Measurements from ENCODE around the gene OR1N2. TPM values are rescaled to one million over a fixed set of nuclear protein-coding genes. Genes with fewer than 3 reads are reported as not detected.
"Not testable (repeated sequence)": the region's sequence is repeated elsewhere in the genome, so short reads cannot be mapped to it uniquely, and the experiment has no call there.

OR1N2 gene
- total and polyA plus RNA-seq, 2 donors from 2014 or later = not detected

GRCh38 chr9:122527193-122527592 is 25.7 kb upstream of the OR1N2 start, which contains the start of gene OR1N1:
Gene OR1N1 (minus strand): TSS chr9:122527293. CDS start chr9:122527293, 0 bp downstream.
- no peak within 1 kb of the TSS for H3K4me3 ChIP-seq (ENCODE audit: low read length in 3 of 3)
- no peaks in the 10 kb centered on the region for H3K9me3 ChIP-seq (ENCODE audit: control insufficient read depth in 2 of 3, insufficient read depth in 1 of 3, low read length in 3 of 3)
- intact Hi-C loops (cut with DNase I) = no loop called here

GRCh38 chr9:122531157-122531556 is 21.8 kb upstream of the OR1N2 start:
- intact Hi-C loops (cut with DNase I); H3K27ac ChIP-seq (ENCODE audit: low read depth in 2 of 2, low read length in 2 of 2); H3K36me3 ChIP-seq (ENCODE audit: control insufficient read depth in 2 of 3, insufficient read depth in 3 of 3, low read length in 3 of 3); H3K4me3 ChIP-seq (ENCODE audit: low read length in 3 of 3); H3K4me1 ChIP-seq (ENCODE audit: control insufficient read depth in 2 of 3, insufficient read depth in 2 of 3, low read depth in 1 of 3, low read length in 3 of 3); FAIRE-seq; H3K9ac ChIP-seq (ENCODE audit: low read length in 3 of 3); H3K27me3 ChIP-seq (ENCODE audit: control insufficient read depth, insufficient read depth, low read length); H3K9me3 ChIP-seq (ENCODE audit: control insufficient read depth in 2 of 3, insufficient read depth in 1 of 3, low read length in 3 of 3); DNase-seq: not testable (repeated sequence)

More at GRCh38 chr9:122527193-122527592, 25.7 kb upstream of the OR1N2 start, which contains the start of gene OR1N1:
- H3K27me3 ChIP-seq (ENCODE audit: control insufficient read depth, insufficient read depth, low read length) = no peaks in the 10 kb centered on the region
- DNase-seq (no peak), FAIRE-seq (no peak)
- no peaks in the 10 kb centered on the region for H3K36me3 ChIP-seq (ENCODE audit: control insufficient read depth in 2 of 3, insufficient read depth in 3 of 3, low read length in 3 of 3)
- H3K9ac ChIP-seq (ENCODE audit: low read length in 3 of 3) = no peak within 1 kb of the TSS
- TF ChIP-seq CTCF (IDR thresholded peaks at IDR 0.05; ENCODE audit: borderline replicate concordance, extremely low read depth, insufficient read depth) = no peak
- no peaks in the 10 kb centered on the region for H3K4me1 ChIP-seq (ENCODE audit: control insufficient read depth in 2 of 3, insufficient read depth in 2 of 3, low read depth in 1 of 3, low read length in 3 of 3)
- H3K27ac ChIP-seq (ENCODE audit: low read depth in 2 of 2, low read length in 2 of 2) = no peak within 1 kb of the TSS

GRCh38 chr9:122536134-122536533 is 16.8 kb upstream of the OR1N2 start:
- H3K36me3 ChIP-seq (ENCODE audit: control insufficient read depth in 2 of 3, insufficient read depth in 3 of 3, low read length in 3 of 3) = no peaks in the 10 kb centered on the region
- H3K27me3 ChIP-seq (ENCODE audit: control insufficient read depth, insufficient read depth, low read length) = no peaks in the 10 kb centered on the region
- FAIRE-seq (no peak), DNase-seq (no peak)
- no peaks in the 10 kb centered on the region for H3K9me3 ChIP-seq (ENCODE audit: control insufficient read depth in 2 of 3, insufficient read depth in 1 of 3, low read length in 3 of 3)
- no peak overlapping the region for H3K27ac ChIP-seq (ENCODE audit: low read depth in 2 of 2, low read length in 2 of 2)
- intact Hi-C loops (cut with DNase I) = no loop called here
- H3K4me1 ChIP-seq (ENCODE audit: control insufficient read depth in 2 of 3, insufficient read depth in 2 of 3, low read depth in 1 of 3, low read length in 3 of 3) = no peaks in the 10 kb centered on the region
- no peak overlapping the region for H3K4me3 ChIP-seq (ENCODE audit: low read length in 3 of 3)
- no peak overlapping the region for H3K9ac ChIP-seq (ENCODE audit: low read length in 3 of 3)
- no peak for TF ChIP-seq CTCF (IDR thresholded peaks at IDR 0.05; ENCODE audit: borderline replicate concordance, extremely low read depth, insufficient read depth)

- H3K27me3 ChIP-seq (ENCODE audit: control insufficient read depth, insufficient read depth, low read length); DNase-seq; intact Hi-C loops (cut with DNase I); H3K4me1 ChIP-seq (ENCODE audit: control insufficient read depth in 2 of 3, insufficient read depth in 2 of 3, low read depth in 1 of 3, low read length in 3 of 3); H3K4me3 ChIP-seq (ENCODE audit: low read length in 3 of 3); H3K27ac ChIP-seq (ENCODE audit: low read depth in 2 of 2, low read length in 2 of 2); H3K36me3 ChIP-seq (ENCODE audit: control insufficient read depth in 2 of 3, insufficient read depth in 3 of 3, low read length in 3 of 3); FAIRE-seq; H3K9me3 ChIP-seq (ENCODE audit: control insufficient read depth in 2 of 3, insufficient read depth in 1 of 3, low read length in 3 of 3); H3K9ac ChIP-seq (ENCODE audit: low read length in 3 of 3): not testable (repeated sequence)
Observed at GRCh38 chr9:122537066-122537465, 15.8 kb upstream of the OR1N2 start.
